Stimulated activated CD8-positive, alpha-beta memory T cell treated with anti-CD3 and anti-CD28 coated beads, Interleukin-7, amount 100 ng/mL, for 4 hours (primary cell): Measurements from ENCODE around the gene ADAMTS19.

Experiments
- DNase-seq, 2 donors: peaks; one replicate each; pipeline ENCODE4 v3.0.0-alpha.2; 2020; ENCODE audit warnings: low read depth in 2 of 2

ADAMTS19 gene

DNA sequence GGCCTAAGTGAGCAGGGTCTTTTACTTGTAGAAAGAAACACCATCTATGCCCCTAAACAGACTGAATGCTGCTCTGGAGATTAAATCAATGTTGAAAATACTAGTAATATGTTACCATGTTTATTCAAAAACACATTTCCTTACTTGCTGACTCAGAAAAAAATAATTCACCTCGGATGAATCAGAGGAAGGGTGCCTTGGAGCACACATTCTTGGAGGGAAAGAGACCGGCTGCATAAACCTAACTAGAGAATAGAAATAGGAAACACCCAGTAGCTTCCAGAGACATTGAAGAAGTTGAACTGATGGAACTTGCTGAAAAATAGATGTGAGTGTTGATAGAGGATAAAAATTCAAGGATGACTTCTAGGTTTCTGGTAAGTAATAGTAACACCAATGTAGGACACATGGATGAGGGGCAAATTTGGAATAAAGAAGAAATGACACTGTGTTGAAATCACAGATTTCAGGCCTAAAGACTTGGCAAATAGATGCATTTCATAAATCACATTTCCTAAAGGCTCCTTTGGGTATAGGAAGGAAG is 210.9 kb downstream of the ADAMTS19 start:
- DNase-seq: no peak

DNA sequence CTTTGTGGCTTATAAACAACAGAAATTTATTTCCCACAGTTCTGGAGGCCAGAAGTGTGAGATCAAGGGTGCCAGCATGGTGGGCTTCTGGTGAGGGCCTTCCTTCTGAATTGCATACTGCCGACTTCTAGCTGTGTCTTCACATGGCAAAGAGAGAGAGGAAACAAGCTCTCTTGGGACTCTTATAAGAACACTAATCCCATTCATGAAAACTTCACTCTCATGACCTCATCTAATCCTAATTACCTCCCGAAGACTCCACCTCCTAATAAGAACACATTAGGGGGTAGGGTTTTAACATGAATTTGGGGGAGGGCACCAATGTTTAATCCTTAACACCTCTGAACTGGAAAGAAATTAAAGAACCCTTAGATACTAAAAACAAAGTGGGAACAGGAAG is 211.9 kb downstream of the ADAMTS19 start:
- no peak for DNase-seq

DNA sequence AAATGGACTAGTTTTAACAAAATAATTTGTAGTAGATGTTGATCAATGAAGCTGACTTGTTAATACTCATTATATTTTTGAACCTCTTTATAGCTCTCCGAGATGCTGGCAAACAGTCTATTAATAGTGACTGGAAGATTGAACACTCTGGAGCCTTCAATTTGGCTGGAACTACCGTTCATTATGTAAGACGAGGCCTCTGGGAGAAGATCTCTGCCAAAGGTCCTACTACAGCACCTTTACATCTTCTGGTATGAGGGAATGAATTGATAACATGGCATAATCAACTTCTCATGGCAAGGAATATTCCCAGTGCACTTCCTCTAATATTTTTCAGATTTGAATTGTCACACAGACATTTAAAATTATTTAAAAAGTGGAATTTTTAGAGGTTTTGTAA is 219.6 kb downstream of the ADAMTS19 start:
- no peak for DNase-seq

DNA sequence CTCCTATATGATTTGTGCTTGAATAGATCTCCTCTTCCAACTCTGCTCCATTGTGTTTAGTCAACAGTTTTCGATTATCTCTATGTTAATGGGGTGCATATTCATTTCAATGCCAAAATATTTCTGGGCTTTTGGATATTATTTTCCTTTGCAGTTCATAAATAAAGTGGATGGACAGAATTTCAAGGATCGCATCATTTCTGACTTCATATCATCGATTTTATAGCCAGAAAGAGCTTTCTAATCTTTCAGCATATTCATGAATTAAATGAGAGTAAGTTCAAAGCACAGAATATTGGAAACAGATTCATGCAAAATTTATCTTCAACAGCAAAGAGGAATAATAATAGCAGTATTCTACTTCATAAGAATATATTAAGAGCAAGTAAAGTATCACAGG is 227.8 kb downstream of the ADAMTS19 start:
- no peak for DNase-seq

DNA sequence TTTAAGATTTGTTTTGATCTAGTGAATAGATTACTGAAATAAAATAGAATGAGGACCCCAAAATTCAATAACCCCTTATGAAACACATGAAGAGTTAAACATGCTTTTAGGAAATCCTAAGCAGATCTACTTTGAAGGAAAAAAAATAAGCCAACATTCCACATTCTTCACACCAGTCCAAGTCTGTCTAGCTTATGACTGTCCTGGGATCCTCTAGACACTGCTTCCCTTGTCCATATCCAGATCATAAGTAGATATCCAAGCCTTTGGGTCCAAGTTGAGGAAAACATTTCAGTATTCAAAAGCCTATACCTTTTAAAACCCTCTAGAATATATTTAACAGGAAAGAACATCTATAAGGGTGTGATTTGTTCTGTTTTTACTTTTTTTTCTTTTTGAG is 228.9 kb downstream of the ADAMTS19 start:
- DNase-seq: no peak

DNA sequence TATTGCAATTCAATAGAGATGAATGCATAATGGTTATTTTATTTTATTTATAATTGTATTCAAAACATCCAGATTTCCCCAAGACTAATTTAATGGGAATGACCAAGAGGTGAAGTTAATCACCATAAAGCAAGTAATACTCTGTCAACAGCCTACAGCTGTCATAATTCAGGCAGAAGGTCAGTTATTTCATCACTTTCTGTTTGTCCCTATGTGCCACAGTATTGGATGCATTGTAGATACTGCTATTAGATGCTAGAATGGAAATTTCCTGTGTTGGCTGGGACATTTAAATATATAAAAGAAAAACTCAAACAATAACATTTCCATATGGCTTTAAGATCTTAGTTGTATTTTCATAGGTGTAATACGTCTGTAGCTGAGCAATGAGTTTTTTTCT is 231.1 kb downstream of the ADAMTS19 start:
- no peak for DNase-seq

DNA sequence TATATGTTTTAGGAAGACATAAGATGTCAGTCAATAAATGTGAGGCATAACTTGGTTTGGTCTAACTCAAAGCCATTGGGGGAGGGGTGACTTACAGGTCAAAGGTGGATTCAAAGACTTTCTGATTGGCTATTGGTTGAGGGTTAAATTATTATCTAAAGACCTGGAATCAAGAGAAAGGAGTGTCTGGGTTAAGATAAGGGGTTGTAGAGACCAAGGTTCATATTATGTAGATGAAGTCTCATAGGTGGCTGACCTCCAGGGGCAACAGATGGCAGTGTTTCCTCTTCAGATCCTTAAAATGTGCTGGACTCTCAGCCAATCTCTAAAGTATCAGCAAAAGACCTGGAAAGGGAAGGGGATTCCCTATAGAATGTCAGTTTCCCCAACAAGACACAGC is 236.5 kb downstream of the ADAMTS19 start:
- no peak for DNase-seq

DNA sequence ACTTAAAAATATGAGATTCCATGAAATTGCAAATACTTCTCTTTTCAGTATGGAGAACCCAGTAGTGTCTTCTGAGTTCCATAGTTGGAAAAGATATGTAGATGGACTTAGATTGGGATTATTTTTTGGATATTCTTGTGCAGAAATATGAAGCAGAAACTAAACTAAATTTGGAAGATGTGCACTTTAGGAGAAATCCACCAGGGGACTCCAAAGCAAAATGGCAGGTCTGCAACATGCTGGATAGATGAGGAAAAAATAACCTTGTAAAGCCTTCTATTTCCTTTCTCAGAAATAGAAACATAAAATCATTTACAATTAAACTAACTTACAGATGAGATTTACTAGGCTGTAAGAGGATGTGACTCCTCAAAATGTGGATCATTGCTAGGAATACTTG is 238.6 kb downstream of the ADAMTS19 start:
- no peak for DNase-seq

DNA sequence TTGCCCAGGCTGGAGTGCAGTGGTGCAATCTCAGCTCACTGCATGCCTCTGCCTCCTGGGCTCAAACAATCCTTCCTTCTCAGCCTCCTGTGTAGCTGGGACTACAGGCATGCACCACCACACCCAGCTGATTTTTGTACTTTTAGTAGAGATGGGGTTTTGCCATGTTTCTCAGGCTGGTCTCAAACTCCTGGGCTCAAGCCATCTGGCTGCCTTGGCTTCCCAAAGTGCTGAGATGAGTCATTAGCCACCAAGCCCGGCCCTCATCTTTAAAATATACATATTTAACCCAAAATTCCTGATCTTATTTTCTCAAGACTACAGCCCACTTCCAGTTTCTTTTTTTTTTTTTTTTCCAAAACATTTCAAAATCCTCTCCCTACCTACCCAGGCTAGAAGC is 256.1 kb downstream of the ADAMTS19 start:
- DNase-seq: no peak

DNA sequence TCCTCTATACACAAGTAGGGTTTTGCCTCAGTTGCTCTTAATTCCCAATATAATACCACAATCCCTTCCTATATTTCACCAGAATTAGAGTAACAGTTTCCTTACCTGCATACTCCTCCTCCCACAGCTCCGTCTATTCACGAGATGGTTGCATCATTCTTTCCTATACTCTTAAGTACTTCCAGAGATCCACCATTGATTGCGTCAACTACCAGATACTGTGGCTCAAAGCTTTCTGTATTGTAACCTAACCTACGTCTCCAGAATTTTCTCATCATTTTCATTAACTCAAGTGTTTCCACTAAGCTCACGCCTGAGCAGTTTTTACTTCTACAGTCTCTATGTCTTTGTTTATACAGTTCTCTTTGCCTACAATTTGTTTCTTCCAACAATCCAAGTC is 256.6 kb downstream of the ADAMTS19 start:
- DNase-seq: no peak

DNA sequence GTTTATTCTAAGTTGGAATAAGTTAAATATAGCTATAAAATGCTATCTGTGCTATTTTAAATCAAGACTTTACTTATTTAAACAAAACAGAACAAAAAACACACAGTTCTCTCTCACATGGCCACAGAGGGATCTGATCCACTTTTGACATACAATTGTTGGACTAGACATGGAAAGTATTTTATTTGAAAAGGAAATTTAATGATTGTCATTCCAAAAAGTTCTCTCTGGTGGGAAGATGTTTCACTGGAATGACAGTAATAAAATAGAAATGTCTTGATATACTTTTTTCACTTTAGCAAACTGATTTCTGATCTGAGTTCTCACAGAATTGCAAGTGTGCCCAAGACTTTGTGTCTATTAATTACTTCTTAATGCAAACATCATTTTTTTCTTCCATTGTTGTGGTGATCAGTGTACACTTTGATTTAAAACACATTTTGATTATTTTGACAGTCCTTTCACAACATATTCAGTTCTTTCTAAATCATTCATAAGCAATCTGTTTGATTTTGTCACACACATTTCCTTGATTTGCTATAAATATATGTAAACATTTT is 257.7 kb downstream of the ADAMTS19 start:
- no peak for DNase-seq

DNA sequence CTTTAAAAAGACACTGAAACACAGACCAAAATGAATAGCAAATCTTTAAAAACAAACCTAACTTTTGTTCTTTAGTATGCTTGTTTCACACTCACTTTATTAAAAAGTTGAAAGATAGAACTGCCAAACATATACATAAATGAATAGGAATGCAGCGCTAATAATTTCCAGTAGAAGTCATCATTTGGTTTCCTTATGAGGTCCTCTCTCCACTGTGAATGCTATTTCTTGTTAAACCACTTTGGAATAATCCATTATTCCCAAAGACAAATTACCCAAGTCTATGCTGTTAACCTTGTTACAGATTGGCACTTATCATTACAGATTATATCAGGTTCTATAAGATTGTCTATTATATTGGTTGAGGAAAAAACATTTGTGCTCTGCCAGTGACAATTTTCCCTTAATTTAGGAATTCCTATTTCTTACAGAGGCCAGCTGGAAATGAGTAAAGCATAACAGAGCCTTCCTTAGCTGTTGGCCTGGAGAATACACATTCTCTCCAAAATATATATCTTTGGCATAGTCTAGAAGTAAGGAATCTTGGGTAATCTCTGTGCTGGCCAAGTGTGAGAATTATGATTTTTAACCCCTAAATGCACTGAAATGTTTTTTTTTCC is 258.5 kb downstream of the ADAMTS19 start:
- no peak for DNase-seq

DNA sequence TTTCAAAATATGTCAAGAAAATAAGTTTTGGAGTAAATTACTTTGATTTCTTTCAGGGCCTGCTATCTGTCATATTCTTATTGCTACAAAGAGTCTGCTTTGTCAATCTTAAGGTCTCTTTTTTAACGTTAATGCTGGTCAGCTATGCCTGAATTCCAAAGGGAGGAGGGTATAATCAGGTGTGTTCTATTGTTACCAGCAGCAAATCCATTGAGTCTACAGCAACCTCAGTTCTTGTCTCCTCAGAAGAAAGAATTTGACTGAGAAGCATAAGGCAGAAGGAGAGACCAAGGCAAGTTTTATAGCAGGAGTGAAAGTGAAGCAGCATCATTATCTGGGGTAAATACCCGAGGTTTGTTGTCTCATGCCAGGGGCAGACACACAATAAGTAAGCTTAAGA is 264.1 kb downstream of the ADAMTS19 start:
- no peak for DNase-seq

DNA sequence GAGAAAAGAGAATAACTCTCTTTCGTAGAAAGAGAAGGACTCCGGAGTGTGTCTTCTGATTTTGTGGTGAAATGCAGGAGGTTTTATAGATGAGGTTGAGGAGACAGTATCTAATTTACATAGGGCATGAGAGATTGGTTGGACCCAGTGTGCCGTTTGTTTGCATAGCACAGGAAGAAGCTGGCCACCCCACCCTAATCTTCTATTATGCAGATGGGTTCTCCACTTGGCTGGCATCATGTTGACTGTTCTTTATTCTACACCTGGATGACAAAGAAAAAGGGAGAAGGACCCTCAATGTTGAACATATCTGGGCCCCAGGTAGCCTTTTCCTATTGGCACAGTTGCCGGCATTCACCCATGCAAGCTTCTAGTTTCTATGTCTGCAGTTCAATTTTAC is 264.5 kb downstream of the ADAMTS19 start:
- no peak for DNase-seq

DNA sequence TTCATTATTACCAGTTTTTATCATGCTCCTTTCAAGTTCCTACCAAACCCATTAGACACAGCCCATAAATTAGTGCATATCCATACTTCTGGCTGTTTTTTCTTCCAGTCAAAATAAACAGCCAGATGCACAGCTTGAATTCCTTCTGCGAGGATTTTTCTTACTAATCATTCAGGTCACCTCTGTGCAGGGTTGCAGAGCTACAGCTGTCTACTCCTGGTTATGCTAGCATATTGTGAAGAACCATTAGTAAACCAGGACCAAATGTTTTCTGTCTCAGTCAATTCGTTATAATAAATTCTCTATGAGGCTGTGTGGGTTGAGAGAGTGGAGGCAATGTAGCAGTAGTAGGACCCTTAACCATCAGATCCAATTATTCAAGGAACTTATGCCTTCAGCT is 279.7 kb downstream of the ADAMTS19 start:
- no peak for DNase-seq

DNA sequence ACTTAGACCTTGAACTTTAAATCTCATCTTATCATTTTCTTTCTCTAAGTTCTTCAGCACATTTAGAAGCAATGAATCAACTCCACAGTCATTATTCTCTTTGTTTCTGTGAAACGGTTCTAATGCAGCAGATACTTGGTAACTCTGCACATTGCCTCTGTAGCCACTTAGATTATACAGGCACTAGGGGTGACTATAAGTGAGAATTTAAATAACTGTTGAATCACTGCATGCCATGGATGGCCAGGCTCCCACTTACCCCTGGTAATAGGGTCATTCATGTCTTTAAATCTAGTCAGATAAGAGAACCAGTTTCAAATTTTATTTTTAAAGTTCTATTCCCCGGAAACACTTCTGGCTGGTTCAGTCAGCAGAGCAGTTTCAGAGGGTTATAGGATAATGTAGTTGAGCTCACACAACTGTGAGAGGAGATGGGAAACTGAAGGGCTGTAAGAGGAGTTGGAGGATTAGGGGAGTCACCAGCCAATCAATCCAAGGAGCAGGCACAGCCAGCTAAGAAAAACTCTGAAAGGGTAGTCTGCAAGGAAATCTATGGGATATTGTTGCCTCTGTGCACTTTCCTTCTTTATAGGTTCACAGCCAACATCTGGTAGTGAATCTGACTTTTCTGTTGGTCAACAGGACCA is 283.6 kb downstream of the ADAMTS19 start:
- DNase-seq: no peak

DNA sequence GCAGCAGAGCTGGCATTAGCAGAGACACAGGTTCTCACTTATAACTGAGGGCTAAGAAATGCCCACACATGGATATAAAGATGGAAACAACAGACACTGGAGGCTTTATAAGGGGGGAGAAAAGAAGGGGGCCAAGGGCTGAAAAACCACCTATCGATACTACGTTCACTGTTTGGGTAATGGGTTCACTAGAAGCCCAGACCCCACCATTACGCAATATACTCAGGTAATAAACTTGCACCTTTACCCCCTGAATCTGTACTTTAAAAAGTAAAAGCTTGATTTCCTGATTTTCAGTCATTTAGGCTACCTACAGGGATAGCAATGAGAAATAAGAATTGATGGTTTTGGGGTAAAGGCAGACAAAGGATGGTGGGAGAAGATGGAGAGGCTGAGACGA is 285.9 kb downstream of the ADAMTS19 start:
- no peak for DNase-seq

DNA sequence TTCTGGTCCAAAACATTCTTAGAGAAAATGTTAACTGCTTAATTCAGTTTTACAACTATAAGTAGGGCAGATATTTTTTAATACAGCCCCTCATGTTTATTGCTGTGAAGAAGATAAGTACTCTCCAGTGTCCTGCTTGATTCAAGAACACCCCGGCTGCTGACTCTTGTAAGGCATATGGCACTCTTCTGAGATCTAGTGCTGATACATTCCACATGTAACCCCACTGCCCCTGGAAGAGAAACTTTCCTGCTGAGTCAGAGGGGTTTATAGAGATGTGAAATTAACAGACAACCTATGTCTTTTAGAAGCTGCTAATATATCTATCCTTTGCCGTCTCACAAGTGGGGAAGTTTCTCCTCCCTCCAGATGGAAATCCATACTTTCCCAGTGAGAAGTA is 286.8 kb downstream of the ADAMTS19 start:
- no peak for DNase-seq

DNA sequence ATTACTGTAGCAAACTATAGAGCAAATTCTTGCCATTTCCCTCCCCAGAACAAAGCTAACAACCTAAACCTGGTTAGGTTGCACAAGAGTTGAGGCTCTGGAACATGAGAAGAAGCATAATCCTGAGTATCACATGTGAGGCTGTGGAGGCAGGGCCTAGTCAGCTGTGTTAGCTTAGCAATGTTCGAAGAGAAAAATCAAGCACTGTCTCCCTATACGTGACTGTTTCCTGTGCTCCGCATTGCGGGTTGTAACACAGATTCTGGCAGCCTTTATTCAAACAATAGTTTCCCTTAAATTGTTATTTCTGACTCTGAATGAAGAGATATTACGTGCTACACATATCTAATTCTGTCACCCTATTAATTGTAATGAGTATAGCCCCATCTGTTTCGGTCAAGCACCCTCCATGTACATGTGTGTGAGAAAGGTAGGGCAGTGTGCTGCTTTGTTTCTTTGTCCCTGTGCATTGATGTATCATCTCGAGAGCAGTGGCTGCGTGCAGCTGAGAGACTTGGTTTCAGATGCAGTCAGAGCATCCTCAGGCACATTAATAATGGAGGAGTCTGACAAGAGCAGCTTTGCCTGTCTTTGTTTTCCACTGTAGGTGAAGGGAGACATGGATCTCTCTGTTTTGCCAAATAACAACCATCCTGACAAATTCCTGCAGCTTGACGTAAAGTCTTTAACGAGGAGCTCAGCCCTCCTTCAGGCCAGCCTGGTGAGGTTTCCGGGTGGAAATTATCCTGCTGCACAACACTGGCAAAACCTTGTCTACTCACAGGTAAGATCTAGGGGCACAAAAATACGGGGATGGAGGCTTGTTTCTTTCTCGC is 287.7 kb downstream of the ADAMTS19 start, which contains the start of gene MINAR2:
Gene MINAR2, plus strand, starts transcription at position 523 of the 836 bp plus-strand sequence. Its CDS starts 97 bp downstream, at position 620.
- DNase-seq: no peak

DNA sequence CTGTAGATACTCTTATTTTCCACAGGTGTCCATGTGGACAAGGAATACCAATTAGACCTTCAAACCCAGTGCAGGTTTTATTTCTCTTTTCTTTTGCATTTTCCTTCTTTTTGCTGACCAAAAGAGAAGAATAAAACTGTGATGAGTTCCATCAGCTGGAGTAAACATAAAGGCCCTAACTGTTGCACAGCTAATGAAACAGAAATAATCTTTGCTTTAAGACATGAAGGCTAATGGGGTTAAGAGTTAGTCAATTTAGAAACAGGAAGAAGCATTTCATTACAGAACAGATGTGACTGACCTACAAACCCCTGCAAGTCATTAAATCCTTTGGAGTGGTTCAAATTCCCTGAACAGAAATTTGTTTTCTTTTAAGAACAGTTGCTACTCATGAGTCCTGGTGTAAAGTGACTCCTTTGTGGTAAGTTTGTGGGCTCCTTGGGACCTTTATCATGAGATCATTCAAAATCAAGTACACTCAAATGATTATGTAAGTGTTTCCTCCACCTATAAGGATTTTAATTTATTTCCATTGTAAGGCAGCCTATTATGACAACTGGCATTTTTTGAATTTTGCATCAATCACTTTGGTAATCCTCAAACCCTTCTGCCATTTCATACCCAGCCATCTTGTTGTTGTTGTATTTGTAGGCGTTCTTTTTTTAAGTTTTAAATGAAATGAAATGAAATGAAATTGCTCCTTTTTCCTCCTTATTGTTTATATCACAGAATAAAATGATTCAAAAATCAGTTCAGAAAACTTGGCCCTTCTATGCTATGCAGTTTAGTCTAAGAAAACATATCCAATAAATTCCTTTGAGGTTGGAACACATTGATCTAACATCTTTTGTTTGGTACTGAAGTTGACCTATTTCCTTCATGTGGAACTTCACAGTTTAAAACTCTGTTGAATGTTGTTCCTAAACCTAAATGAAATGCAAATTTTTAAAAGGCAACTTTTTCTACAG is 289.1 kb downstream of the ADAMTS19 start:
- DNase-seq: no peak
